GM18505 (cell line): Measurements from ENCODE around the gene ENPP1.

Experiments used
- ATAC-seq: cut with Tn5 transposase; IDR thresholded peaks from one replicate; pipeline ENCODE4 v1.9.1; 2021; ENCODE audit not compliant: unreplicated experiment
- POLR2A ChIP-seq: IDR thresholded peaks from 4 replicates; pipeline ENCODE4 v1.6.1; 2011; ENCODE audit warnings: borderline replicate concordance; ENCODE audit not compliant: insufficient read depth, insufficient read length; ENCODE audit errors: extremely low read depth

The ENPP1 gene

GRCh38 chr6:131828951-131829350 is 21.1 kb downstream of the ENPP1 start:
- TF ChIP-seq POLR2A: no peak
- no peak for ATAC-seq

- TF ChIP-seq POLR2A: no peak
- ATAC-seq: no peak
Observed at GRCh38 chr6:131831392-131831791, 23.6 kb downstream of the ENPP1 start.

DNA sequence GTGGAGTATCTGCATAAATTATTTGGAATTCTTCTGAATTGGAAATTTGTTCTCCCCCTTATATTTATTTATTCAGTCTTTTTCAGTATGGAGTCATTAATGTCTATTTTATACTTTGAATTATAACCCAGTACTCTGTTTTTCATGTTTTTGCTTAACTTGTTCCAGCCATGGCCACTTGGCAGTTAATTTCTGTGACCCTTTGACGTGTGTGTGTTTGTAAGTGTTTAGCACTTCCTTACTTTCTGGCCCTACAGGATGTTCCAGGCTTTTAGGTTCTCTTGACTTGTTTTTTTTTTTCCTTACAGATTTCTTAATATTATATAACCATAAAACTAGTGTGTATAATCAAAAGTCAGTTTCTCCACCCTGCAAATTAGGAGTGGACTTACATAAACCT is 24.1 kb downstream of the ENPP1 start:
- no peak for TF ChIP-seq POLR2A
- ATAC-seq: no peak

GRCh38 chr6:131832363-131832762 is 24.5 kb downstream of the ENPP1 start:
- ATAC-seq: no peak
- no peak for TF ChIP-seq POLR2A

DNA sequence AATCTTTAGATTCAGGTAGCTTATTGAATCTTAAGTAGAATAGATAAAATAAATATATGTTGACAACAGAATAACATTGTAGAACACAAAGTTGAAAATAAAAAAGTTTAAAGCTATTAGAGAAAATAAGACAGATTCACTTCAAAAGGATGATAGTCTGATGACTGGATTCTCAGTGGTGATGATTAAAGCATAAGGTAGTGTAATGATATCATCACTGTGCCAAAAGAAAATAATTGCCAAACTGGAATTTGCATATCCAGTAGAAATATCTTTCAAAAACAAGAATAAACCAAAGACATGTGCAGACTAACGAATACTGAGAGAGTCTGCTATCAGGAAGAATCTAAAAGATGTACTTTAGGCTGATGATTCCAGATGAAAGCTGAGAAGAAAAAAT is 30.2 kb downstream of the ENPP1 start:
- no peak for TF ChIP-seq POLR2A
- no peak for ATAC-seq

- ATAC-seq: no peak
- TF ChIP-seq POLR2A: no peak
Observed at GRCh38 chr6:131839388-131839787, 31.6 kb downstream of the ENPP1 start.

DNA sequence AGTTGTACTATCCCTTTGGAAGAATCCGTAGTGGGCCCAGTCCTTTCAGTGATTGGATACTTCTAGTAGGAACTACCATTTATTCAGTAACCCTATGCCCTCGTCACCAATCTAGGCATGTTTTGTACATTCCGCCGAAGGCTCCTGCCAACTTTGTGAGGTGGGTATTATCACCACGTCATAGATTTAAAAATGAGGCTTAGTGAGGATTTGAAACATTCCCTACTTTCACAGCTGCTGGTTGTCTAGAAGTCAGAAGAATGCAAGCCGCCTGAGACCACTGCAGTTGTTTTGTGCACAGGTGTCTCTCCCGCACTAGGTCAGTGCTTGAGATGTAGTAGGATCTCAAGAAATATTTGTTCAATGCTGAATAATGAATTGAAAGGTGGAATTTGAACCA is 32.6 kb downstream of the ENPP1 start:
- ATAC-seq: no peak

DNA sequence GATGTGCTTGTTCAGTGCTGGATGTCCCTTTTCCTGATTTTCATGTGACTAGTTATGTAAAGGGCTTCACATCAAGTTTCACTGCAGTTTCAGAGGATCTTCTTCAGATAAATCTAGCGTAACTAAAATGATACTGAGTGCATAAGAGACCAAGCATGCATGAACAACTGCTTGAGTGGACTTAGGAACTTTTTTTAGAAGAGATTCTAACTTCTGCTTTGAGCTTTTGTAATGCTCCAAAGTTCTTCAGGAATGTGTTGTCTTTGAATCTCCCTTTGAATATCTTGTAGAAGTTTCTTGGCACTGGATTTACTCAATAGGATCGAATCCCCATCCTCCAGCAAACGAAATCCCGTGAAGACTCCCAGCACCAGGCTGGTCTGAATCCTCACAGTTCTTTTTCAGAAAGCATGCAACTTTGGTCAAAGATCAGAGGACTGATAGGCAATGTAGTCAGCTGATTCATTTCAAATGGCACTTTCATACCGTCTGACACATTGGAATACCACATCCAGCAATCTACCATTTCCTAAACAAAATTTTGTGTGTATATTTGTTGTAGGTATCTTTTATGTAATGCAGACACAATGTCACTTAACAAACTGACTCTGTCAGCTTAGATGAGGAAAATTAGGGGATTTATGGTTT is 33.2 kb downstream of the ENPP1 start:
- no peak for ATAC-seq
- no peak for TF ChIP-seq POLR2A

More for the DNA sequence above, 32.6 kb downstream of the ENPP1 start:
- no peak for TF ChIP-seq POLR2A

GRCh38 chr6:131843768-131844167 is 35.9 kb downstream of the ENPP1 start:
- no peak for ATAC-seq

DNA sequence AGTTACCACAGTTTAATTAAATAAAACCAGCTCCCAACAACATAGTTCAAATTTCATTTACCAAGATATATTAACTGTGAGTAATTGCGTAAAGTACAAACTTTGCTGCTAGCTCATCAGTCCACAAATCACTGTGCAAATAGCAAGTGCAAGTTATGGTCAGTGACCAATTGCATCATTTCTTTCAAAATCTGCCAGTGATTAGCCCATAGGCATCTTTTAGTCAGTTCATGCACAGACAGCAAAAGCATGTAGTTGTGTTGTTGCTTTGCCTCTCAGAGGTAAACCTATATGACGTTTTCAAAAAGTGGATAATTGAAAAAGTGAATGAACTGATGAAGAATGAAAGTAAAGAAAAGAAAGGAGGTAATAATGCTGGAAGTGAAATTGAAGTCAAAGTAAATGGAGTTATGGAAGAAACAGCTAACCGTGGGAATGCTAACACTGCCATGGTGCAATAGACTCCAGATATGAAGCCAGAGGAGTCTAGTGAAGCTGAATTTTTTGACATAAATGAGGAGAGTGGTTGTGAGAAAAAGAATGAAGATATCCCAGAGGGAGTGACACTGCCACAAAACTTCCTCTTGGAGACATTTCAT is 36.5 kb downstream of the ENPP1 start:
- no peak for ATAC-seq
- no peak for TF ChIP-seq POLR2A

More at GRCh38 chr6:131843768-131844167, 35.9 kb downstream of the ENPP1 start:
- no peak for TF ChIP-seq POLR2A

DNA sequence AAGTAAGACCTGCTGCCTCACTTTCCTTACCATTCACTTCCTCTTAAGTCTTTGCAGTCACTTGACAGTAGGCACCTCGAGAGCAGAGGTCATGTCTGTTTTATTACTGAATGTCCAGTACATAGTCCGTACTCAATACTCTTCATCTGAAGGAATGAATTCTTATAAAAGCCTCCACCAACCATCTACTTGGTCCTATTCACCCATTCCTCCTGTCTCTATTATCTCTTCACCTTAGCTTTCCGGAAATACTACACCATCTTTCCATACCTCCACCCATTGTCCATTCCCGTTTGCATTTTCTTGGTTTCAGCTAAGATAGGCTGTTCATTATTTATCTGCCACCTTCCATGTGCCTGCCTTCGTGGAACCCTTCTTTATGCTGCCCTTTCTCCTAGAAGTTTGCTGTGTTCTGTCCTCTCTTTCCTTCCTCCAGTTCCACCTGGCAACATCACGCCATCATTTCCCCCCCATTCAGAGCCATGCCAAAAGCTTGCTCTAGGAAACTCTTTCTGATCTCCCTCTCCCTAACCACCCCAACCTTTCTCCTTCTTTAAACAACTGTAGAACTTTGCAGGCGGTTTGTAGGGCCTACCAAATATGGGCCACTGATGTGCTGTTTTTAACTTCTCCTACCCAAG is 38.3 kb downstream of the ENPP1 start:
- no peak for TF ChIP-seq POLR2A
- no peak for ATAC-seq

DNA sequence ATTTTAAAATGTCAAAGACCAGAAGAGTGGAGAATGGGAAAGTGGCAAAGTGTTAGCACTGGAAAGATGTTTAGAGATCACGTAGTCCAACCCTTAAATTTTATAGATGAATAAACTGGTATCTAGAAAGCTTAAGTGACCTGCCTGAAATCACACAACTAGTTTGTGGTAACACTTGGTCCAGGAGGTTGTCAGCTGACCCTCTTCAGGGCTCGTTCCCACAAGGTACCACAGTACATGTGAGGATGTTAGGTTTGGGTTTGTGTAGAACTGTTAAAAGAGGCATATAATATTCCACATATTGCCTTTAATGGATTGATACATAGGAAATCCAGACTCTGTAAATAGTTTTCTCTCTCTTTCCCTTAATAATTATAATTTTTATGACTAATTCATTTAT is 39.1 kb downstream of the ENPP1 start:
- TF ChIP-seq POLR2A: no peak
- ATAC-seq: no peak

GRCh38 chr6:131849799-131850198 is 42.0 kb downstream of the ENPP1 start:
- TF ChIP-seq POLR2A: no peak

DNA sequence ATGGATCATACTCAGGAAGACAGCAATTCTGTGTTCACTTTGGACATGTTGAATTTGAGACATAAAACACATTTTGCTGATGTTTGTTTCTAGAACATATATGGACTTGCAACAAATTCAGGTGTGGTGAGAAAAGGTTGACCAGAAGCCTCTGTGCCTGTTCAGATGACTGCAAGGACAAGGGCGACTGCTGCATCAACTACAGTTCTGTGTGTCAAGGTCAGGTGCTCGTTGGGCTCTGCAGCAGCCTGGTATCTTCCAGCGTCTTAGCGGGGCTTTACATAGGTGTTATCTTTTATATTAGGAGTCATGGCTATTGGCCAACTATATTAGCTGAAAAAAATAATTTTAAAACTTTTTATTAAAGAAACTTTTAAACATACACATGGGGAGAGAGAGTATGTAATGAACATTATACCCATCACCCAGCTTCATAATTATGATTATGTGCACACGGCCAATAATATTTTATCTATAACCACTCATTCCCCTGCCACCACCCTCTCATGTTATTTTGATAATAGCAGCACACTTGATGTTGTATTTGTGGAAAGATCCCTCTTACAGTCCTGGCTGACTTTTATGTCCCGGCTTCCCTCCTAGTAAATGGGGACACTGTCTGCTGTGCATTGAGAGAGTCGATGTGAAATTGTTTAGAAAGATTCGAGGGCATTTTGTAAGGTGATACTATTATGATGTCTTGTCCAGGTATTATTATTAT is 43.4 kb downstream of the ENPP1 start:
- no peak for ATAC-seq
- TF ChIP-seq POLR2A: no peak

More at GRCh38 chr6:131849799-131850198, 42.0 kb downstream of the ENPP1 start:
- ATAC-seq: no peak

DNA sequence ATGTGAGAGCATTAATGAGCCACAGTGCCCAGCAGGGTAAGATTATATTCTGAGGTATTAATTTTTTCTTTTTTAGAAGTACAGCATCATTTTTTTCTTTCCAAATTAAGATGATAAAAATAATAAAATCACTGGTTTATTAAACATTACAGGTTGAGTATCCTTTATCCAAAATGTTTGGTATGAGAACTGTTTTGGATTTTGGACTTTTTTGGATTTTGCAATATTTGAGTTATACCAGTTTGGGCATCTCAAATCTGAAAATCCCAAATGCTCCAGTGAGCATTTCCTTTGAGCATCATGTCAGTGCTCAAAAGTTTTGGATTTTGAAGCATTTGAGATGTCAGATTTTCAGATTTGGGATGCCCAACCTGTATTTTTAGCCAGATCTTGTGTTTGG is 44.4 kb downstream of the ENPP1 start:
- no peak for ATAC-seq
- no peak for TF ChIP-seq POLR2A

DNA sequence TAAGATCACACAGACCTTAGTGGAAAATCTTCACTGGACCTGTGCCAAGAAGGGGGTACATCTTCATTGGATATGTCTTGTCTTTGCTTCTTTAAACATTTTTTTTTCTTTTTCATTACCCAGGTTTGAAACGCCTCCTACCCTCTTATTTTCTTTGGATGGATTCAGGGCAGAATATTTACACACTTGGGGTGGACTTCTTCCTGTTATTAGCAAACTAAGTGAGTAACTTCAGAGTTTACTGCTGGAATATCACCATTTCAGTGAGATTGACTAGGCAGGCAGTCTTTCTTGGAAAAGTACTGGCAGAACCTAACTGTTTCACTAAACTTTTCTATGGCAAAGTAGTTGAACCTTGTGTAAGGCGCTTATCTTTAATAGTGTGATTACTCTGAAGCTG is 47.0 kb downstream of the ENPP1 start:
- TF ChIP-seq POLR2A: no peak
- ATAC-seq: no peak
